GM23338 (cell line): Measurements from ENCODE around the gene SNX21. TPM values are rescaled to one million over a fixed set of nuclear protein-coding genes. Genes with fewer than 3 reads are reported as not detected.

Experiments used
- ATAC-seq: fragments of 200-7000 bp; cut with Tn5 transposase; 3 replicates; pipeline ENCODE4 v1.9.1; 2020
- DNase-seq: peaks from one replicate; pipeline ENCODE4 v3.0.0-alpha.2; 2015; ENCODE audit warnings: low spot score
- H2AFZ ChIP-seq: fragments of 200-600 bp; sonication (generic); 2 replicates; pipeline ENCODE4 v1.8.0; 2016; ENCODE audit warnings: antibody characterized with exemption, mild to moderate bottlenecking, moderate library complexity
- H3F3A ChIP-seq: fragments of 200-600 bp; sonication (generic); replicated peaks from 2 replicates; pipeline ENCODE4 v1.8.0; 2017; ENCODE audit warnings: antibody characterized with exemption, mixed run types, low read depth
- H3K27ac ChIP-seq: fragments of 200-600 bp; sonication (generic); 2 replicates; pipeline ENCODE4 v1.6.1; 2016; ENCODE audit warnings: low read depth
- H3K27me3 ChIP-seq: fragments of 200-600 bp; sonication (generic); 2 replicates; pipeline ENCODE4 v1.8.0; 2016; ENCODE audit warnings: mild to moderate bottlenecking, mixed run types, moderate library complexity; ENCODE audit not compliant: insufficient read depth
- H3K36me3 ChIP-seq: fragments of 200-600 bp; sonication (generic); 2 replicates; pipeline ENCODE4 v1.8.0; 2016; ENCODE audit warnings: mild to moderate bottlenecking; ENCODE audit not compliant: insufficient read depth
- H3K4me1 ChIP-seq: fragments of 200-600 bp; sonication (generic); 2 replicates; pipeline ENCODE4 v1.8.0; 2016; ENCODE audit warnings: mild to moderate bottlenecking, moderate library complexity; ENCODE audit not compliant: insufficient read depth
- H3K4me2 ChIP-seq: fragments of 200-600 bp; sonication (generic); 2 replicates; pipeline ENCODE4 v1.7.1; 2017; ENCODE audit warnings: mixed run types
- H3K4me3 ChIP-seq: fragments of 200-600 bp; sonication (generic); 2 replicates; pipeline ENCODE4 v1.6.1; 2016; ENCODE audit warnings: mixed run types
- H3K79me2 ChIP-seq: fragments of 200-600 bp; sonication (generic); replicated peaks from 2 replicates; pipeline ENCODE4 v1.8.0; 2017; ENCODE audit warnings: mild to moderate bottlenecking; ENCODE audit not compliant: insufficient read depth
- H3K9me2 ChIP-seq: fragments of 200-600 bp; sonication (generic); 2 replicates; pipeline ENCODE4 v1.8.0; 2017; ENCODE audit not compliant: insufficient read depth
- H4K20me1 ChIP-seq: fragments of 200-600 bp; sonication (generic); replicated peaks from 2 replicates; pipeline ENCODE4 v1.8.0; 2017; ENCODE audit warnings: mild to moderate bottlenecking; ENCODE audit not compliant: insufficient read depth
- H3K27ac Mint-ChIP-seq: 2 replicates; pipeline ENCODE4 v1.8.0; 2020; ENCODE audit warnings: inconsistent platforms, mild to moderate bottlenecking, moderate library complexity, mixed read lengths
- H3K27me3 Mint-ChIP-seq: 3 replicates; pipeline ENCODE4 v1.8.0; 2022; ENCODE audit warnings: low read depth, mild to moderate bottlenecking, moderate library complexity, mixed read lengths, inconsistent platforms; ENCODE audit not compliant: insufficient read depth, poor library complexity
- H3K36me3 Mint-ChIP-seq: 3 replicates; pipeline ENCODE4 v1.8.0; 2021; ENCODE audit warnings: low read depth, mild to moderate bottlenecking, inconsistent platforms, moderate library complexity, mixed read lengths
- H3K4me1 Mint-ChIP-seq: 3 replicates; pipeline ENCODE4 v1.8.0; 2020; ENCODE audit warnings: mild to moderate bottlenecking, inconsistent platforms, mixed read lengths
- H3K4me3 Mint-ChIP-seq: 3 replicates; pipeline ENCODE4 v1.8.0; 2021; ENCODE audit warnings: moderate library complexity, mild to moderate bottlenecking, inconsistent platforms, mixed read lengths
- H3K9me3 Mint-ChIP-seq: 3 replicates; pipeline ENCODE4 v1.8.0; 2020; ENCODE audit warnings: moderate library complexity, mild to moderate bottlenecking, inconsistent platforms, mixed read lengths
- EZH2phosphoT487 ChIP-seq: fragments of 200-600 bp; sonication (generic); IDR thresholded peaks from one replicate; pipeline ENCODE4 v1.8.1; 2018; ENCODE audit warnings: antibody characterized with exemption; ENCODE audit not compliant: unreplicated experiment
- JUNB ChIP-seq: IDR thresholded peaks from one replicate; pipeline ENCODE4 v1.6.1; 2016; ENCODE audit warnings: antibody characterized with exemption; ENCODE audit not compliant: unreplicated experiment
- NANOG ChIP-seq: IDR thresholded peaks from 2 replicates; pipeline ENCODE4 v1.6.1; 2016; ENCODE audit warnings: antibody characterized with exemption, borderline replicate concordance
- STAT1 ChIP-seq: IDR thresholded peaks from one replicate; pipeline ENCODE4 v1.6.1; 2016; ENCODE audit warnings: antibody characterized with exemption; ENCODE audit not compliant: unreplicated experiment
- ZNF331 ChIP-seq: fragments of 250-450 bp; sonication (Bioruptor Pico); IDR thresholded peaks from 2 replicates; pipeline ENCODE4 v1.5.0; 2020; ENCODE audit warnings: low read depth, mild to moderate bottlenecking, moderate library complexity
- ZNF462 ChIP-seq: fragments of 250-450 bp; sonication (Bioruptor Pico); IDR thresholded peaks from 2 replicates; pipeline ENCODE4 v1.5.0; 2020; ENCODE audit warnings: mild to moderate bottlenecking, moderate library complexity
- polyA plus RNA-seq: library from polyadenylated mRNA; unstranded; fragments of >200 nt; fragmentation: Nextera tagmentation; extraction: Ambion mirVana; gene quantifications from 2 replicates; pipeline ENCODE4 v1.2.1, GENCODE V29; 2016
- total RNA-seq: library from RNA; depleted of rRNA; stranded (reverse); fragments of >200 nt; shearing (Covaris generic); gene quantifications from 2 replicates; pipeline ENCODE4 v1.2.3, GENCODE V29; 2014
- TF ChIP-seq, protein P1 (sequence below), 2 experiments: fragments of 200-600 bp in 1 of 2; sonication (generic) in 1 of 2; conservative IDR thresholded peaks; 2 replicates each; pipeline versions ENCODE4 v1.5.1 to v1.6.1; 2016 to 2017; ENCODE audit warnings: antibody characterized with exemption in 2 of 2, low read depth in 2 of 2, mild to moderate bottlenecking in 2 of 2, moderate library complexity in 1 of 2

SNX21 gene
- total and polyA plus RNA-seq, 2 experiments from 2014 or later = 13.3 to 31.5 TPM

DNA sequence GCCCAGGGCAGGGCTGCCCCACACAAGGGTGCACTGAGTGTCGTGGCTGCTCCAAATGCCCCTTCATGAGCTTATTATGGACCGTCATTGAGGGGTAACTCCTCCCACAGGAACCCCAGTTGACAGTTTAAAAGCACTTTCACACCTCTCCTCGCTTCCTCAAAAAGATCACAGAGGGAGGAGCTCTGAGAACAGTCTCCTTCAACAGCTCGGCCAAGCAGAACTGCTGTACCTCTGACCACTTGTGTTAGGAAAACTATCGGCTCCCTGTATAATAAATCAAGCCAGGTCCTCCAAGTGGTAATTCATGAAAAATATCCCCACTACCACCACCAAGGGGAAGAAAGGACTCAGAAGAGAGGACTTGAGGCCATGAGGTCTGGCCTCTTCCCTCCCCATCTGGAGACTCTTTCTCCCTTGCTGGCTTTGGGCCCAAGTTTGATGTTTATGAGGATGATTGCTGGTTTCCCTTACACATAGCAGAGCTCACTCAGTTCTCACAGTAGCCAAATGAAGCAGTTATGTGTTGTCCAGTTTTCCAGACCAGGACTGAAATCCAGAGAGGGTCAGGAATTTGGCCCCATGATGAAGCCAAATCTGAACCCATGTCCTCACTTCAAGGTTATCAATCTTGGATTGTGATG is 8.7 kb downstream of the SNX21 start:
- Histone ChIP-seq H3K79me2 (no peaks in the 10 kb centered on the region), H3K4me1 (no peaks in the 10 kb centered on the region; the same call in 1 of the 2 replicates), H3F3A (peaks cover 12% of the 10 kb centered on the region; the same call in 1 of the 2 replicates), H3K27me3 (no peaks in the 10 kb centered on the region), H2AFZ (no peak overlapping the region), H3K4me3 (no peak overlapping the region), H4K20me1 (peaks cover 2% of the 10 kb centered on the region), H3K4me2 (no peak overlapping the region), H3K9me2 (no peaks in the 10 kb centered on the region), H3K27ac (no peak overlapping the region), H3K36me3 (peaks cover 16% of the 10 kb centered on the region; the same call in 1 of the 2 replicates)
- DNase-seq (no peak), ATAC-seq (no peak)
- Mint-ChIP-seq H3K36me3 (peaks cover 28% of the 10 kb centered on the region), H3K27ac (no peak overlapping the region), H3K9me3 (no peaks in the 10 kb centered on the region), H3K4me3 (no peak overlapping the region; the same call in 2 of the 3 replicates), H3K27me3 (peaks cover 7% of the 10 kb centered on the region), H3K4me1 (no peaks in the 10 kb centered on the region)
- TF ChIP-seq STAT1 = no peak
- TF ChIP-seq ZNF462 (CRISPR knock-in tag) = no peak
- TF ChIP-seq ZNF331 = no peak
- no peak for TF ChIP-seq NANOG
- TF ChIP-seq JUNB = no peak

DNA sequence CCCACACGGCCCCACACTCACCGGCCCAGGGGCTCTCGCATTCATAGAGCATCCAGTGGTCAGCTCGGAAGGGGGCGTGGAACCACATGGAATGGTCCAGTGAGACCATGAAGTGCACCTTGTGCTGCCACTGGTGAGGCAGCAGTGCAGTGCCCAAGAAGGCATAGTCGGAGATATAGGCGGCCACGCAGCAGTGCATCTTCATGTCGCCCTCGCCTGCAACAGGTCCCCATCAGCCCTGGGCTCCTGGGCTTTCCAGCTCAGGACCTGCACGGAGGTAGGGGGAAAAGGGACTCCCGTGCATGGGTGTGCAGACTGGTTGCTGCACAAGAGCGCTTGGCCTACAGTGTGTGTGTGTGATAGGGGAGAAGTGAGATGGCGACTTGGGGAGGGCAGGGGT is 9.9 kb downstream of the SNX21 start:
- no peaks in the 10 kb centered on the region for H3K79me2 ChIP-seq
- H3K27ac Mint-ChIP-seq = no peak overlapping the region
- no peaks in the 10 kb centered on the region for H3K9me2 ChIP-seq
- peaks cover 12% of the 10 kb centered on the region; the same call in 1 of the 2 replicates for H3F3A ChIP-seq
- peaks cover 28% of the 10 kb centered on the region for H3K36me3 Mint-ChIP-seq
- H2AFZ ChIP-seq = no peak overlapping the region
- DNase-seq (no peak), ATAC-seq (no peak)
- no peaks in the 10 kb centered on the region for H3K9me3 Mint-ChIP-seq
- H3K27me3 ChIP-seq = no peaks in the 10 kb centered on the region
- TF ChIP-seq JUNB = no peak
- TF ChIP-seq, protein P1, sequence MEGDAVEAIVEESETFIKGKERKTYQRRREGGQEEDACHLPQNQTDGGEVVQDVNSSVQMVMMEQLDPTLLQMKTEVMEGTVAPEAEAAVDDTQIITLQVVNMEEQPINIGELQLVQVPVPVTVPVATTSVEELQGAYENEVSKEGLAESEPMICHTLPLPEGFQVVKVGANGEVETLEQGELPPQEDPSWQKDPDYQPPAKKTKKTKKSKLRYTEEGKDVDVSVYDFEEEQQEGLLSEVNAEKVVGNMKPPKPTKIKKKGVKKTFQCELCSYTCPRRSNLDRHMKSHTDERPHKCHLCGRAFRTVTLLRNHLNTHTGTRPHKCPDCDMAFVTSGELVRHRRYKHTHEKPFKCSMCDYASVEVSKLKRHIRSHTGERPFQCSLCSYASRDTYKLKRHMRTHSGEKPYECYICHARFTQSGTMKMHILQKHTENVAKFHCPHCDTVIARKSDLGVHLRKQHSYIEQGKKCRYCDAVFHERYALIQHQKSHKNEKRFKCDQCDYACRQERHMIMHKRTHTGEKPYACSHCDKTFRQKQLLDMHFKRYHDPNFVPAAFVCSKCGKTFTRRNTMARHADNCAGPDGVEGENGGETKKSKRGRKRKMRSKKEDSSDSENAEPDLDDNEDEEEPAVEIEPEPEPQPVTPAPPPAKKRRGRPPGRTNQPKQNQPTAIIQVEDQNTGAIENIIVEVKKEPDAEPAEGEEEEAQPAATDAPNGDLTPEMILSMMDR (conservative IDR thresholded peaks at IDR 0.05; ENCODE audit: low read depth in 2 of 2) = no peak
- TF ChIP-seq EZH2phosphoT487 = no peak
- no peaks in the 10 kb centered on the region; the same call in 1 of the 2 replicates for H3K4me1 ChIP-seq
- H3K36me3 ChIP-seq = peaks cover 16% of the 10 kb centered on the region; the same call in 1 of the 2 replicates
- peaks cover 7% of the 10 kb centered on the region for H3K27me3 Mint-ChIP-seq
- no peak overlapping the region for H3K4me3 Mint-ChIP-seq
- H3K27ac ChIP-seq = no peak overlapping the region
- no peaks in the 10 kb centered on the region for H3K4me1 Mint-ChIP-seq
- no peaks in the 10 kb centered on the region; the same call in none of the 2 replicates for H4K20me1 ChIP-seq
- no peak overlapping the region for H3K4me3 ChIP-seq
- H3K4me2 ChIP-seq = no peak overlapping the region
